Parietal lobe (tissue), 2 donors: ENCODE data around the gene HHIPL2. TPM values are rescaled to one million over a fixed set of nuclear protein-coding genes. Genes with fewer than 3 reads are reported as not detected.

Experiments used
- small RNA-seq: library from RNA; depleted of rRNA; stranded (forward); fragments of <200 nt; gene quantifications from one replicate; pipeline ENCODE3, GENCODE V24; 2014; ENCODE audit warnings: low replicate concordance
- total RNA-seq: library from RNA; depleted of rRNA; stranded (reverse); fragments of >200 nt; gene quantifications from one replicate; pipeline ENCODE4 v1.2.3, GENCODE V29; 2014

Gene HHIPL2
- 0.94 TPM for total RNA-seq

DNA sequence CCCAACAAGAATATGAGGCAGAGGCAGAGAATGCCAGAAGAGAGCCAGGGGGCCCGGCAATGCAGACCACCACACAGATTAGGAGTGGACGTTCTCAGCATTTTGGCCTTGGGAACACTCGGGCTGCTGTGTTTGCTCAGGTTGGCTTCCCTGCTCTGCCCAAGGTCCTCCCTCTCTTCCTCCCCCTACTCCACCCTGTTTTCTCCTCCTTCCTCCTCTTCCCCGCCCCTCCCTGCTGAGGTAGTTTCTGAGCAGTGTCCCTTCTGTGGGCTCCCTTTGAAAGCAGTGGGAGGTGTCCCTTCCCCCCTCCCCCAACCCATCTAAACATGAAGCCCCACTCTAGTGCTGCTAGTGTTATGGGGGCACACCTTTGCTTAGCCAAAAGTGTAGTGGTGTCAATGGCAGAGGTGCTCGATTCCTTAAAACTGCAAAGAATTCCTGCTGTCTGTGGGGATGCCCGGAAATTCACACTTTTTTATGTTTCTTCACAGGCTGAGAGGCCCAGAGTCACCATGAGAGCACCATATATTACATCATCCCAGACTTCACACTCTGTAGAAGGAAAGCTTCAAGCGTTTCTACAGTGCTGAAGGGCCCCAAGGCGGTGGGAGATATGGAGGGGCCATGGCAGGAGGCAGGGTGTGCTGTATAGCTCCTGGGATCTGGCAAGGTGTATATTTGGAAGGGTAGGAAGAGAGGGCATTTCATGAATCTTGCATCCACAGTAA, at the start of gene HHIPL2:
TSS of gene HHIPL2 (minus strand) at position 161 of the 728 bp plus-strand sequence. CDS start at position 101, 60 bp downstream.

DNA sequence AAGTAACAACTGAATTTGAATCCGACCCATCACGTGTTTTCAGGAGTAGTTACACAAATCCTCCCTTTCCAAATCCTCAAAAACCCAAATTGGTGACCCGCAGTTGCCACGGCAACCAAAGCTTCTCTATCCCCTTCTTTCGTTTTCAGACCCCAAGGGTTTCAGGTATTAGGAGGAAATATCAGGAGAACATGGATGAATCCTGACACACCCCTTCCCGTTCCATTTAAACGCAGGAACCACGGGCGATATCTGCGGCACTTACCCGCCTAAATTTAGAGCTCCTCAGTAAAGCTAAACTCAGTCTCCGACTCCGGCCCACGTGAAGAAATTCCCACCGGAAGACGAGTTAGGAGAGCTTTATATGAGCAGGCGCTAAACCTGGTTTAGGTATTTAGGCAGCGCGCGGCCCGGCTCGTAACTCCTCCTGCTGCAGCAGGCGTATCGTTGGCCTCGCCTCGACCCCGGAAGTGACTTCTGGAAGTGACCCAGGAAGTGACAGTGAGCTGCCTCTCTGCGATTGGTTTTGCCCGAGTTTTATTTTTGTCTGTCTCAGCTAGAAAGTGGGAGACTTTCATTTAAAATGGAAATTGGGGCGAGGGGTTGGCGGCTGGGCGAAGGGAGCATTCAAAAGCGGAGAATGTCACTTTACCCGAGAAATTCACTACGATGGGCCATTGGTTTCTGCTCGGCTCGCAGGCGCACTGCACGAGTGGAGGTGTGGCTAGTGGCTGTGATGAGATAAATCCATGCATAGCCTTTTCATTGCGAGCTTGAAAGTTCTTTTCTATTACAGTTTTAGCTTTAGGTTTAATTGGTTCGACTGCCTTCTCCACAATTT, 41.8 kb upstream of the HHIPL2 start, which contains the start of gene TAF1A:
TSS of gene TAF1A (minus strand) at position 472 of the 841 bp plus-strand sequence.

Small RNA genes lying within 50 kb of the gene (small RNA-seq; reads per million reads assigned to genes)
- not detected for gene RNU6-791P

Other genes starting within 250 kb of the HHIPL2 start
- gene TAF1A, start 41.8 kb upstream of the HHIPL2 start, total RNA-seq = 33.2 TPM
- gene MIA3, start 70.0 kb upstream of the HHIPL2 start, total RNA-seq = 86.1 TPM
- gene AIDA, start 164.4 kb upstream of the HHIPL2 start, total RNA-seq = 37.9 TPM
- gene BROX, start 164.5 kb upstream of the HHIPL2 start, total RNA-seq = 37.6 TPM
- gene FAM177B, start 189.1 kb upstream of the HHIPL2 start, total RNA-seq = not detected